Right cardiac atrium (tissue), 5 donors: ENCODE results near the gene RACGAP1. TPM values are rescaled to one million over a fixed set of nuclear protein-coding genes. Genes with fewer than 3 reads are reported as not detected.

Source experiments
- ATAC-seq, 2 donors: fragments of 200-7000 bp; cut with Tn5 transposase; one replicate each; pipeline versions ENCODE4 v1.8.0 to v1.9.1; 2020; ENCODE audit warnings: moderate library complexity in 2 of 2, mild to moderate bottlenecking in 1 of 2
- DNase-seq, 3 donors: peaks; one replicate each; pipeline ENCODE4 v3.0.0-alpha.2; 2020
- H3K27ac ChIP-seq: one replicate; pipeline ENCODE4 v1.5.1; 2013; ENCODE audit warnings: mild to moderate bottlenecking, low read length, control low read depth, moderate library complexity
- H3K27me3 ChIP-seq: one replicate; pipeline ENCODE4 v1.6.1; 2013; ENCODE audit not compliant: control insufficient read depth, insufficient read depth
- H3K4me1 ChIP-seq: one replicate; pipeline ENCODE4 v1.6.1; 2013; ENCODE audit warnings: low read length; ENCODE audit not compliant: control insufficient read depth, insufficient read depth
- H3K4me3 ChIP-seq: one replicate; pipeline ENCODE4 v1.5.1; 2013; ENCODE audit warnings: low read length, control low read depth
- H3K9me3 ChIP-seq: one replicate; pipeline ENCODE4 v1.6.1; 2013; ENCODE audit warnings: low read length; ENCODE audit not compliant: control insufficient read depth
- WGBS: extraction: QIAGEN DNeasy Blood & Tissue Kit; methylation state at CpG from one replicate; pipeline ENCODE4 v1.1.7; 2013; 5-methylcytosine and 5-hydroxymethylcytosine counted together
- intact Hi-C, 4 donors: fragments of 100-400 bp; cut with DNase I; formaldehyde crosslinking; loops; one replicate each; pipeline versions ENCODE4 v1.11.0 to v1.14.0; 2022 to 2023
- polyA plus RNA-seq: library from polyadenylated mRNA; stranded (reverse); fragments of 200-250 nt; gene quantifications from one replicate; pipeline ENCODE4 v1.2.3, GENCODE V29; 2013
- total RNA-seq, 4 donors: library from RNA; stranded (reverse); fragmentation: NEBNext Ultra II Directional; extraction: Animal tissue kit (Norgen Biotek cat#: 25700); gene quantifications; one replicate each; pipeline ENCODE4 v1.2.1, GENCODE V29; 2021
- donor health status: healthy with polysubstance abuse.
- donor health status: DM: no; HTN: yes; CAD: no.
- donor health status: DM: no; HTN: no; CAD: no.
- donor health status: DM: no; HTN: yes; CAD: no; lungs with severe emphysema.
- donor health status: DM: yes; HTN: yes; CAD: no.

The RACGAP1 gene
- total and polyA plus RNA-seq, 5 donors, result 1.5 to 8.2 (median 5.0) TPM

- H3K9me3 ChIP-seq, result no peaks in the 10 kb centered on the region
- no peaks in the 10 kb centered on the region for H3K27me3 ChIP-seq
- WGBS, result 7% methylated on average over 28 of the region's 28 CpGs
- DNase-seq (peak; percentile 89 to 95 (median 95)), ATAC-seq (peak; percentile 93 to 96)
- intact Hi-C loops, result loop anchor here in 1 of 4 donors (10.0 kb wide), 1 partner anchor 81 kb away; no protein-coding TSS in a partner anchor
- H3K4me1 ChIP-seq, result no peaks in the 10 kb centered on the region
- H3K4me3 ChIP-seq, result no peak overlapping the region
- peak overlapping the region; percentile 26 for H3K27ac ChIP-seq
These were observed 79.8 kb downstream of the RACGAP1 start for GRCh38 chr12:49945394-49946080.

- no peaks in the 10 kb centered on the region for H3K27me3 ChIP-seq
- WGBS, result 94% methylated on average over 3 of the region's 3 CpGs
- no peak for ATAC-seq
- DNase-seq, result no peak
- intact Hi-C loops, result loop anchor here in 3 of 4 donors (5.0 to 10.0 kb wide), 3 partner anchors 72 to 80 kb away; no protein-coding TSS in a partner anchor
- H3K9me3 ChIP-seq, result no peaks in the 10 kb centered on the region
- H3K4me3 ChIP-seq, result no peak overlapping the region
- H3K27ac ChIP-seq, result no peak overlapping the region
- peaks cover under 1% of the 10 kb centered on the region for H3K4me1 ChIP-seq
These were observed 80.6 kb downstream of the RACGAP1 start for GRCh38 chr12:49944718-49945117.

DNA sequence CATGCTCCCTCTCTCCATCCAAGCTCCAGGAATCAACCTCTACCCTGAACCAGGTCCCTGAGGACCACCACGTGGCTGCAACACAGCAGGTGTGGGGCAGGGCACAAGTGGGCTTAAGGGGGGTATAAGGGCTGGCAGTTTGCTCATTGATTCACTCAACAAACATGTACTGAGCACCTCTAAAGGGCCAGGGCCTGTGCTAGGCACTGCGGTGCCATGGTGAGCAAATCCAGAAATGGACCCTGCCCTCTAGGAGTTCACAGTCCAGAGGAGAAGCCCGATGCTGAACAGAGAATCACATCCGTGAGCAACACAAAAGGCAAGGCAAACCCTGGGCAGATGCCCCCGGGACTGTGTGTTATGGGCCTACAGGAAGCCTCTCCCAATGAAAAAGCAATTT is 81.2 kb downstream of the RACGAP1 start:
- no peak overlapping the region for H3K4me3 ChIP-seq
- no peaks in the 10 kb centered on the region for H3K9me3 ChIP-seq
- H3K4me1 ChIP-seq, result peaks cover 3% of the 10 kb centered on the region
- ATAC-seq, result no peak
- intact Hi-C loops, result loop anchor here in 3 of 4 donors (5.0 to 10.0 kb wide), 3 partner anchors 72 to 79 kb away; no protein-coding TSS in a partner anchor
- DNase-seq, result no peak
- no peaks in the 10 kb centered on the region for H3K27me3 ChIP-seq
- 87% methylated on average over 5 of the region's 5 CpGs for WGBS
- no peak overlapping the region for H3K27ac ChIP-seq

DNA sequence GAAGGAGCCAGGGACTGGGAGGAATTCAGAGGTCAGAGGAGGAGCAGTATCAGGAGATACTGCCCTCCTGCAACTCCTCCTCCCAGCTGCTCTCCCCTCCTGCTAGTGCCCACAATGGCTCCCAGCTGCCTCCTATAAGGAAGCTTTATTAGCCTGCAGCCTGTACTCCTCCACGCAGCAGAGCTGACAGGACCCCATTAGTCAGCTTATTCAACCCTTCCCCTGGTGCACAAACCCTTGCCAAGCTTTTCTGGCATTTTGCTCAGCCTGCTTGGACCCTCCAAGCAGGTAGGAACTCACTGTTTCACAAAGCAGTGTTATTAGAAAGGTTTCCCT is 81.7 kb downstream of the RACGAP1 start:
- DNase-seq, result no peak
- no peak for ATAC-seq
- Histone ChIP-seq H3K4me1 (peaks cover 3% of the 10 kb centered on the region), H3K4me3 (no peak overlapping the region), H3K27ac (no peak overlapping the region), H3K27me3 (no peaks in the 10 kb centered on the region), H3K9me3 (no peaks in the 10 kb centered on the region)
- 93% methylated on average over 1 of the region's 1 CpG for WGBS
- intact Hi-C loops, result loop anchor here in 3 of 4 donors (5.0 to 10.0 kb wide), 3 partner anchors 71 to 79 kb away; no protein-coding TSS in a partner anchor

GRCh38 chr12:49942921-49943624 is 82.2 kb downstream of the RACGAP1 start:
- no peaks in the 10 kb centered on the region for H3K27me3 ChIP-seq
- 81% methylated on average over 14 of the region's 14 CpGs for WGBS
- DNase-seq (no peak), ATAC-seq (no peak)
- H3K27ac ChIP-seq, result no peak overlapping the region
- intact Hi-C loops, result loop anchor here in 3 of 4 donors (5.0 to 10.0 kb wide), 3 partner anchors 71 to 78 kb away; no protein-coding TSS in a partner anchor
- no peak overlapping the region for H3K4me3 ChIP-seq
- H3K9me3 ChIP-seq, result no peaks in the 10 kb centered on the region
- H3K4me1 ChIP-seq, result peaks cover 3% of the 10 kb centered on the region

- H3K27ac ChIP-seq, result no peak overlapping the region
- 89% methylated on average over 3 of the region's 3 CpGs for WGBS
- intact Hi-C loops, result loop anchor here in 3 of 4 donors (5.0 to 10.0 kb wide), 3 partner anchors 70 to 78 kb away; no protein-coding TSS in a partner anchor
- H3K27me3 ChIP-seq, result no peaks in the 10 kb centered on the region
- H3K9me3 ChIP-seq, result no peaks in the 10 kb centered on the region
- no peak for ATAC-seq
- peaks cover 3% of the 10 kb centered on the region for H3K4me1 ChIP-seq
- H3K4me3 ChIP-seq, result no peak overlapping the region
- DNase-seq, result no peak
These were observed 82.8 kb downstream of the RACGAP1 start for GRCh38 chr12:49942512-49942893.

- H3K4me3 ChIP-seq, result no peak overlapping the region
- no peak overlapping the region for H3K27ac ChIP-seq
- DNase-seq (no peak), ATAC-seq (no peak)
- WGBS, result 84% methylated on average over 13 of the region's 13 CpGs
- no peaks in the 10 kb centered on the region for H3K9me3 ChIP-seq
- intact Hi-C loops, result loop anchor here in 3 of 4 donors (5.0 to 10.0 kb wide), 3 partner anchors 70 to 77 kb away; no protein-coding TSS in a partner anchor
- H3K27me3 ChIP-seq, result no peaks in the 10 kb centered on the region
- H3K4me1 ChIP-seq, result peaks cover 3% of the 10 kb centered on the region
These were observed 83.5 kb downstream of the RACGAP1 start for GRCh38 chr12:49941556-49942511.

DNA sequence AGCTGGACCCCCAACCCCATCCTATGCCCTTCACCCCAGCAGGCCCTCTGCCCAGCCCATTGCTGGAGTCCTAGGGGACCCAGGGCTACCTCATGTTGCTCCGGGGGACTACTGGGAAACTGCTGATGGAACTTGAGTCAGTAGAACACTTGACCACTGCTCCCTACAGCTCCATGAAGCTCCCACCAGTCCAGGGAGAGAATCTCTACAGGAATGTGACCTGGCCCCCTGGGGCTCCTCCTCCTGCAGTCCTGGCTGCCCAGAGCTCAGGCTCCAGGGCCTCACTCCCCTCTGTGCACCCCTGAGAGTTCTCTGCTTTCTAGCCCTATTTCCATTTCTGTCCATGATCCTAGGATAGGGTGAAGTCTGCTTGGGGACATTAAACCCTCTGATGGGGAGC is 85.6 kb downstream of the RACGAP1 start:
- H3K4me1 ChIP-seq, result peaks cover 3% of the 10 kb centered on the region
- H3K27ac ChIP-seq, result peak overlapping the region; percentile 15
- H3K4me3 ChIP-seq, result no peak overlapping the region
- H3K9me3 ChIP-seq, result no peaks in the 10 kb centered on the region
- 94% methylated on average over 1 of the region's 1 CpG for WGBS
- H3K27me3 ChIP-seq, result no peaks in the 10 kb centered on the region
- intact Hi-C loops, result loop anchor here in 3 of 4 donors (5.0 to 10.0 kb wide), 3 partner anchors 67 to 75 kb away; no protein-coding TSS in a partner anchor
- ATAC-seq (peak; percentile 15 to 45), DNase-seq (no peak)

- DNase-seq (no peak), ATAC-seq (peak; percentile 33 to 52)
- Histone ChIP-seq H3K9me3 (no peaks in the 10 kb centered on the region), H3K4me3 (no peak overlapping the region), H3K27ac (no peak overlapping the region), H3K27me3 (no peaks in the 10 kb centered on the region), H3K4me1 (peaks cover 3% of the 10 kb centered on the region)
- intact Hi-C loops, result no loop called here
These were observed 86.0 kb downstream of the RACGAP1 start for GRCh38 chr12:49939307-49939706.
